GM18868 (cell line): ENCODE data around the gene PPP2R5B.

ENCODE experiments used
- ATAC-seq: cut with Tn5 transposase; IDR thresholded peaks from one replicate; pipeline ENCODE4 v1.9.1; 2021; ENCODE audit warnings: mild to moderate bottlenecking, moderate library complexity; ENCODE audit not compliant: unreplicated experiment

Gene PPP2R5B

GRCh38 chr11:64923944-64924909 is at the start of gene PPP2R5B:
Gene PPP2R5B, plus strand, starts transcription at chr11:64924689. Its CDS starts 1,046 bp downstream, at chr11:64925735.
- peak; percentile 83 for ATAC-seq

- ATAC-seq: no peak
These were observed 48.9 kb upstream of the PPP2R5B start for GRCh38 chr11:64875369-64876228.

DNA sequence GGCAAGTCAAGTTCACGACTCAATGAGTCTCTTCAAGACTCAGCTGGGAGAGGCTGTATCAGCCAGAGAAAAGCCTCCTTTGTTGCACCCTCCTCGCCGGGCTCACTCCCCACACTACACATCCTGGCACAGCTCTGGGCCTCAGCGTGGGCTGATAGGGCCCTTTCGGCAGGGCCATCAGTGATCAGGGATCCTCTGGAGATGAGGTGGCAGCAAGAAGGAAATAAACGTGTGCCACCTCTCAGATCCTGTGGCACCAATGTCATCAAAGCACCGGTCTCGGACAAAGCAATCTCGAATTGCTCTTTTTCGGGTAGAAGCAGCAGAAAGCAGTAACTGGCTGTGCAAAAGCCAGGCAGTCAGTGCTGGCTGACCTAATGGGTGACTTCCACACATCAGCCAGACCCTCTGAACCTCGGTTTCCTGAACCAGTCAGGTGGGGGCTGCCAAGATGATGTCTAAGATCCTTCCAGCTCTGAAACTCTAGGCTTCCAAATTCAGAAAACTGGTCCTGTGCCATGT is 48.2 kb upstream of the PPP2R5B start:
- ATAC-seq: no peak

DNA sequence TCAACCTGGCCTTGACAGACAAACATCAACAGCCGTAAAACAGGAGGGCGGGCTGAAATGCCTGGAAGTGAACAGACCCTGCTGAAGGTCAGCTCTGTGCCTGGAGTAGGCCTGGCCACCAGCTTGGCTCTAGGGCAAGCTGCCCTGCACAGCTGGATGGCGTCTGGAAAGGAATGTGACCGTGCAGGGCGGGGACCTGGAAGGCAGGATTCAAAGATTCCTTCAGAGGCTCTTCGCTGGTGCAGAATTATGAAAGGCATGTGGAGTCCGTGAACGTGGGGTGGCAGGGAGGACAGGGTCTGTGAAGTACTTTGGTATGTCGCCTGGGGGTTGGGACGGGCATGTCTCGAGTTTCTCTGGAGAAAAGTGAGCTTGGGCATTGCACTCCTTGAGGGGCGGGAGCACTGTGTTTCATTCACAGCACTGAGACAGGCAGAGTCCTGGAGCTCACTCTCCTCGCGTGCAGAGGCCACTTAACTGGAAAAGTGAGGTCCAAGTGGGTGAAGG is 47.6 kb upstream of the PPP2R5B start:
- no peak for ATAC-seq

DNA sequence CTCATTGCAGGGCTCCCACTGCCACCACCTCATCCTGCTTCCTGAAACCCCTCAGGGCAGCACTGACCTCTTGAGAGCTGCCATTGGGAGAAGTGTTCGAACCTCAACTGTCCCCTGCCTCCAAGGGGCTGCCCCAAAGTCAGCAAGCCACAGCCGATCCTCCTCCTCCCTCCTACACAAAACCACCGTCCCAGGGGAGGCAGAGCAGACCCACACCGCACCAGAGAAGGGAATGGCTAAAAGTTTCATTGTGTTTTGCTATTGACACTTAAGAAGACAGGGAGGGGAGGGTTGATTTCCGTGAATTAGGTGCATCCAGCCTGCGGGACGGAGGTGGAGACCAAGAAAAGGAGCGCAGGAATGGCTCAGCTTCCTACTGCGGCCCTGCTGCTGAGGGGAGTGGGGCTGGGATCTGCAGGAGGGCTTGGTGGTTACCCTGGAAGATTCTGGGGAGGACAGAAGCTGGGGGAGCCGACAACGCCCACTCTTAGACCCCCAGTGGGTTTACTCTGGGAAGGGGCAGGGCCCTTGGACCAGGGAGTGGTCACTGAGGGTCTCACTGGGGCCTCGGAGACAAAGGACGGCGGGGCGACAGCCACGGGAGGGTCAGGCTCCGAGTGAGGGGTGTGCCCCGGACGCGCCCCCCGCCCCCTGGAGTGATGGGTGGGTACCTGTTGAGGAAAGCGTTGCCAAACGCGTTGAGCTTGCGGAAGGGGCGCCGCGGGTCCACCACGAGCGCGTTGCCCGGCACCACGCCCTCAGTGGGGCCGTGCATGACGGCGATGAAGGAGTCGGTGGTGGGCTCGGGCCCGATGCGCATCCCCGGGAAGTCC is 46.9 kb upstream of the PPP2R5B start:
- ATAC-seq: no peak

GRCh38 chr11:64878223-64878493 is 46.3 kb upstream of the PPP2R5B start:
- ATAC-seq: no peak

GRCh38 chr11:64878494-64879243 is 45.8 kb upstream of the PPP2R5B start, which contains the start of gene EHD1:
Gene EHD1, minus strand, starts transcription at chr11:64878621. Its CDS starts 157 bp downstream, at chr11:64878464.
- ATAC-seq: peak; percentile 69

DNA sequence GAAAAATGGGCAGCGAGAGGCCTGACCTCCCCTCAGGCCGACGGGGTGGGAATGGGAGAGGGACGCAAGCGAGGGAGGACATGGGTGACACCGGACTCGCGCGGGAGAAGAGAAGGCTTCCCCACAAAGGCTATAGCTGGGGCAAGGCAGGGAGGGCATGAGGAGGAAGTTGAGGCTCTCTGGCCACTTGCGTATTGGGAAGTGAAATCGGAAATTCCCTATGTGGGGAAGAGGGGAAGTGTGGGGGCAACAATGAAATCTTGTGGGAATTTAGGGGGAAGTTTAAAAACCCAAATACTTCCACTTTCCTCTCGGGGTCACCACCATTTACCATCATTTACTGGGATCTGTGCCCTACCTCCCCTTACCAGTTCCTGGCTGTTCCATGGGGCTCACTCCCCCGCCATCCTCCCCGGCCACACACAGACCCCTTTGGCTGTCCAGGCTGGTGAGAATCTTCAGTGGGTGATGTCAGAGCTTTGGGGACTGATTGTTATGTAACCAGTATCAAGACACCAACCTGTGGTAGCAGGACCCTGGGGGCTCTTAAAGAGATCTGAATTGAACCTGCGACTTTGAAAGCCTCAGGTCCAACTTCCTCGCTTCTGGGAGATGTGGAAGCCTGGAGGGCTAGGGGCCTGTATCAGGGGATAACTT is 45.1 kb upstream of the PPP2R5B start:
- no peak for ATAC-seq

GRCh38 chr11:64880240-64881001 is 44.1 kb upstream of the PPP2R5B start:
- no peak for ATAC-seq

DNA sequence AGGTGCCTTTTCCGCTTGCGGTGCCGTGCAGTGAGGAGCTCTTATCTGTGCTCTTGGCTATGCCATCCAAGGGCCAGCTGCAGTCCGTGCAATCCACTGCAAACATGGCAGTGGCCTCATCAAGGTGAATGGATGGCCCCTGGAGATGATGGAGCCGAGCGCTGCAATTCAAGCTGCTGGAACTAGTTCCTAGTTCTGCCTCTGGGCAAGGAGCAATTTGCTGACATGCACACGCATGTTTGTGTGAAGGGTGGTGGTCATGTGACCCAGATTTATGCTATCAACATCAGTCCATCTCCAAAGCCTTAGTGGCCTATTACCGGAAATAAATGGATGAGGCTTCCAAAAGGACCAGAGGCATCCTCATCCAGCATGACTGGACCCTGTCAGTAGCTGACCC is 43.0 kb upstream of the PPP2R5B start:
- ATAC-seq: no peak

GRCh38 chr11:64882243-64882642 is 42.2 kb upstream of the PPP2R5B start:
- no peak for ATAC-seq

- no peak for ATAC-seq
These were observed 40.9 kb upstream of the PPP2R5B start for GRCh38 chr11:64883575-64883974.

DNA sequence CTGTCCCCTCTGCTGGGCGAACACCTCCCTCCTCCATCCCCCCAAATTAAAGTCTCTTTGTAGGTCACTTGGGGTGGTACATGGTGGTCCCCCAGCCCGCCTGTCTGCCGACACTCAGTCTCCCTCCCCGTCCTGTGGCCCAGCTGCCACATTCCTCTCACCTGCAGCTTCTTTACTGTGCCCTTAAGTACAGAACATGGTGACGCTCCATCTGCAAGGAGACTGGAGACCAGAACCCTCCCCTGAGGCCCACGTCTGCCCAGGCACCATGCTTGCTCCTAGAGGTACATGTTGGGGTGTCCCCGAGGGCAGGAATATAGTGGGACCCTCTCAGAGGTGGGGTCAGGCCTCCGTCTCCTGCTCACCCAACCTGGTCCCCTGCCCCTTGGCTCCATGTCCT is 40.5 kb upstream of the PPP2R5B start:
- no peak for ATAC-seq

DNA sequence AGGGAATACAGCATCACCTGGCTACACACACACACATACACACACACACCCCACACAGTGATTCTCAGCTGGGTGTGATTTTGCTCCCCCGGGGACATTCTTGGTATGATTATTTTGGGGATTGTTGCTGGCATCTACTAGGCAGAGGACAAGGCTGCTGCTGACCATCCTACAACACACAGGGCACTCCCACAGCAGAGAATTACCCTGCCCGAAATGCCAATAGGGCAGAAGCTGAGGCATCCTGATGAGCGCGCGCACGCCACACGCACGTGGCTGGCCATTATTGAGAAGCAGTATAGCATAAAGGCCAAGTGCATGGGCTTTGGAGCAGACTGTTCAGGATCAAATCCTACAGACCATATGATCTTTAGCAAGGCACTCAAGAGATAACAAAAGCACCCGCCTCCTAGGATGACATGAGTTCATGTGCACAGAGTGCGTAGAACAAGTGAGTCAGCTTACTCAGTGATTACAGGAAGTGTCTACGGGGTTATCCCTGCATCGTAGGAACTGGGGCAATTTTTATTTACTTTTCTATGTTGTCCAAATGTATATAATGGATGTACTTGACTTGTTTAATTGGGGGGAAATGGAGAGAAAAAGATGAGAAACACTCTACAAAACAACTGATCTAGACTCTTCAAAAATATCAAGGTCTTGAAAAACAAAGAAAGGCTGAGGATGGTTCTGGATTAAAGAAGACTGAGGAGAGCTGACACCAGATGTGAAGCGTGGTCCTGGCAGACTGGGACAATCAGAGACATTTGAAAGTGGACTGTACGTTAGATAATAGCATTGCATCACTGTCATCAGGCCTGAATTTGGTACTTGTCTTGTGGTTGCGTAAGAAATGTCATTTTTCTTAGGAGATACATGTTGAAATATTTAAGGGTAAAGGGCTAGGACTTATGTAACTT is 38.9 kb upstream of the PPP2R5B start:
- ATAC-seq: no peak

DNA sequence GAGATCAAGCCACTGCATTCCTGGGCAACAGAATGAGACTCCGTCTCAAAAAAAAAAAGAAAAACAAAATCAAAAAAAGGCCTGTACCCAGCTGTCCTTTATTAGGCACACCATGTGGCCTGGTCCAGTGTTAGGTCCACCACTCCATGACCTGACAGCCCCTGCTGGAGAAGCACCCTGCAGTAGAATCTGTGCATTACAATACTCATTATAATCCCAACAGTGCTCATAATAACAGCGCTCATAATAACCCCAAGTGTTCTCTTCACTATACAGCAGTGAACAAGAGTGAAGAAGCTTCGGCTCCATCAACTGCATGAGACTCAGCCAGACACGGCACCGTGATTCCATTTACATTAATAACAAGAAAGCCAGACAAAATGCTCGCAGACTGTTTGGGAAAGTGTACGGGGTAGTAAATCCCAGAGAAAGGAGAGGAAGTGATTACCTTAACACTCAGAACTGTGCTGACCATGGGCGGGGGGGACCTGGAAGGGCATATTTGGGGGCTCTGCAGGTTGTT is 37.2 kb upstream of the PPP2R5B start:
- no peak for ATAC-seq

GRCh38 chr11:64887757-64888405 is 36.6 kb upstream of the PPP2R5B start:
- ATAC-seq: no peak

DNA sequence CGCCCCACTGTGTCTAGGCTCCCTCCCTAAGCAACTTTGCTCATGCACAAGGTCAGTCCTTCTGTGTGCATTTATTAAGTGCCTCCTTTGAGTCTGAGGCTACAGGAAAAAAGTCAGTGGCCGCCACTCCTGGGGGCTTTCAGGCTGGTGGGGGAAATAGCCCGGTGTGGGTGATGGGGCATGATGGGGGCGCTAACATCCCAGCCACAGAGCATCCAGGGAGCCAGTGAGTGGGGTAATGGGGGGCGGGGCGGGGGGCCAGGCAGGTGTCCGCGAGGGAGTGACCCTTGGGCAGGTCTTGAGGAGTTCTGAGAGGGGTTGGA is 36.1 kb upstream of the PPP2R5B start:
- no peak for ATAC-seq
